Panc1 (cell line): ENCODE results near the gene TM7SF2. TPM values are rescaled to one million over a fixed set of nuclear protein-coding genes. Genes with fewer than 3 reads are reported as not detected.

Experiments
- ATAC-seq: fragments of 200-7000 bp; cut with Tn5 transposase; 2 replicates; pipeline ENCODE4 v1.9.1; 2020; ENCODE audit warnings: mild to moderate bottlenecking, moderate library complexity
- BruUV-seq: library from RNA; stranded (reverse); fragments of 400-500 nt; replicated peaks from 2 replicates; lab custom pipeline; 2021; lab: Mats Ljungman, UMichigan
- CTCF ChIA-PET: fragments of 300-600 bp; sonication (Branson Sonifier 250); formaldehyde crosslinking; loops from one replicate; lab custom pipeline; 2022; ENCODE audit warnings: antibody characterized with exemption; lab: Charles Lee
- POLR2A ChIA-PET: fragments of 300-600 bp; sonication (Branson Sonifier 250); formaldehyde crosslinking; loops from one replicate; lab custom pipeline; 2022; ENCODE audit warnings: antibody characterized with exemption; lab: Charles Lee
- DNase-seq: peaks from one replicate; pipeline ENCODE4 v3.0.0-alpha.2; 2010; ENCODE audit warnings: low read depth, low spot score
- H3K27ac ChIP-seq: 2 replicates; pipeline ENCODE4 v1.5.1; 2011; ENCODE audit warnings: mild to moderate bottlenecking, low read length, inconsistent platforms
- H3K27me3 ChIP-seq: fragments of 200-500 bp; sonication (Bioruptor generic); 2 replicates; pipeline ENCODE4 v1.6.0; 2014; ENCODE audit warnings: low read length, inconsistent platforms; ENCODE audit not compliant: control insufficient read depth, insufficient read depth
- H3K36me3 ChIP-seq: fragments of 200-500 bp; sonication (Bioruptor generic); 2 replicates; pipeline ENCODE4 v1.5.1; 2014; ENCODE audit warnings: inconsistent platforms, mild to moderate bottlenecking, low read length, moderate library complexity; ENCODE audit not compliant: control insufficient read depth, insufficient read depth
- H3K4me1 ChIP-seq: 2 replicates; pipeline ENCODE4 v1.5.1; 2011; ENCODE audit warnings: inconsistent platforms, mild to moderate bottlenecking, low read length, moderate library complexity; ENCODE audit not compliant: control insufficient read depth, insufficient read depth
- H3K4me3 ChIP-seq, 2 experiments: 2 replicates each; pipeline ENCODE4 v1.5.1; 2011 to 2012; ENCODE audit warnings: low read depth in 2 of 2, low read length in 2 of 2, mild to moderate bottlenecking in 2 of 2, inconsistent platforms in 1 of 2, moderate library complexity in 1 of 2
- H3K9me3 ChIP-seq: fragments of 200-500 bp; sonication (Bioruptor generic); 2 replicates; pipeline ENCODE4 v1.5.1; 2014; ENCODE audit warnings: low read depth, mild to moderate bottlenecking, inconsistent platforms, low read length, moderate library complexity; ENCODE audit not compliant: control insufficient read depth, insufficient read depth
- CTCF ChIP-seq: fragments of 450-650 bp; IDR thresholded peaks from 2 replicates; pipeline ENCODE4 v1.5.1; 2017; ENCODE audit warnings: mild to moderate bottlenecking
- POLR2AphosphoS5 ChIP-seq: IDR thresholded peaks from 2 replicates; pipeline ENCODE4 v1.6.1; 2012; ENCODE audit warnings: mild to moderate bottlenecking, low read depth, low read length, moderate library complexity
- REST ChIP-seq, 2 experiments: IDR thresholded peaks; 2 replicates each; pipeline ENCODE4 v1.6.1; 2011 to 2012; ENCODE audit warnings: low read depth in 2 of 2, control low read depth in 1 of 2, low read length in 1 of 2, mild to moderate bottlenecking in 1 of 2, moderate library complexity in 1 of 2; ENCODE audit not compliant: insufficient read depth in 1 of 2
- SIN3A ChIP-seq: IDR thresholded peaks from 2 replicates; pipeline ENCODE4 v1.6.1; 2012; ENCODE audit warnings: low read depth, mild to moderate bottlenecking, low read length, moderate library complexity, borderline replicate concordance; ENCODE audit not compliant: insufficient read depth
- TCF7L2 ChIP-seq: IDR thresholded peaks from 2 replicates; pipeline ENCODE4 v1.6.1; 2011; ENCODE audit warnings: mild to moderate bottlenecking, low read depth, low read length, inconsistent platforms
- in situ Hi-C: cut with HindIII; loops from 2 replicates; pipeline ENCODE4 v1.10.0; 2016; ENCODE audit warnings: low sequenced_read_pairs, low pct_unique_long_range_greater_than_20kb
- intact Hi-C: fragments of 100-400 bp; cut with micrococcal nuclease; formaldehyde crosslinking; loops from one replicate; pipeline ENCODE4 v1.10.0; 2022; ENCODE audit not compliant: unreplicated experiment
- total RNA-seq: library from RNA; stranded (reverse); gene quantifications from one replicate; pipeline ENCODE4 v1.2.1, GENCODE V29; 2021; ENCODE audit not compliant: unreplicated experiment

Gene TM7SF2
- total RNA-seq, 1 experiment from 2014 or later: 85.4 TPM

GRCh38 chr11:65159012-65159411, 47.3 kb downstream of the TM7SF2 start:
- BruUV-seq: no TSS peak
- DNase-seq (no peak), ATAC-seq (no peak)
- TF ChIP-seq SIN3A (no peak), TCF7L2 (no peak), CTCF (no peak), POLR2AphosphoS5 (no peak), REST (IDR thresholded peaks at IDR 0.05; ENCODE audit: insufficient read depth in 1 of 2, low read depth in 2 of 2, low read length in 1 of 2) (no peak)
- Histone ChIP-seq H3K27me3 (no peaks in the 10 kb centered on the region), H3K4me3 (no peak overlapping the region), H3K9me3 (no peaks in the 10 kb centered on the region), H3K27ac (no peak overlapping the region), H3K4me1 (no peaks in the 10 kb centered on the region), H3K36me3 (no peaks in the 10 kb centered on the region)
- ChIA-PET POLR2A (no interaction called here), CTCF (interaction anchor here (0.7 kb wide), 1 partner anchor 171 kb away, joined by 4 read pairs; no protein-coding TSS in a partner anchor)
- intact Hi-C loops: no loop called here
- in situ Hi-C loops: no loop called here

- ChIA-PET POLR2A (interaction anchor here (0.6 to 0.7 kb wide), 2 partner anchors 10 to 96 kb away, joined by 3 to 4 read pairs; no protein-coding TSS in a partner anchor), CTCF (no interaction called here)
- TF ChIP-seq REST (IDR thresholded peaks at IDR 0.05; ENCODE audit: insufficient read depth in 1 of 2, low read depth in 2 of 2, low read length in 1 of 2): no peak
- no peak for TF ChIP-seq CTCF
- Histone ChIP-seq H3K4me1 (0 out of 2 replicates have a peak, but pooled peaks cover 3% of the 10 kb centered on the region), H3K36me3 (no peaks in the 10 kb centered on the region), H3K9me3 (no peaks in the 10 kb centered on the region), H3K27me3 (no peaks in the 10 kb centered on the region), H3K4me3 (no peak overlapping the region), H3K27ac (no peak overlapping the region)
- no TSS peak for BruUV-seq
- in situ Hi-C loops (no loop called here), intact Hi-C loops (no loop called here)
- DNase-seq (no peak), ATAC-seq (no peak)
Measured at GRCh38 chr11:65160643-65161042, 49.0 kb downstream of the TM7SF2 start.
